ENCODE results near the gene CYB5R2.

CYB5R2 gene

GRCh38 chr11:7694235-7694634 lies 20.9 kb upstream of the CYB5R2 start:
- Histone ChIP-seq H3K27me3 (peaks cover 65% of the 10 kb centered on the region), H3K4me3 (ENCODE audit: low read depth in 1 of 2, low read length in 1 of 2) (no peak overlapping the region), H3K27ac (no peak overlapping the region), H3K4me1 (ENCODE audit: control insufficient read depth in 1 of 2, insufficient read depth in 1 of 2, low read depth in 1 of 2, low read length in 1 of 2) (no peaks in the 10 kb centered on the region), H3K9me3 (no peaks in the 10 kb centered on the region), H3K36me3 (no peaks in the 10 kb centered on the region)
- no peak for TF ChIP-seq CTCF (IDR thresholded peaks at IDR 0.05)

DNA sequence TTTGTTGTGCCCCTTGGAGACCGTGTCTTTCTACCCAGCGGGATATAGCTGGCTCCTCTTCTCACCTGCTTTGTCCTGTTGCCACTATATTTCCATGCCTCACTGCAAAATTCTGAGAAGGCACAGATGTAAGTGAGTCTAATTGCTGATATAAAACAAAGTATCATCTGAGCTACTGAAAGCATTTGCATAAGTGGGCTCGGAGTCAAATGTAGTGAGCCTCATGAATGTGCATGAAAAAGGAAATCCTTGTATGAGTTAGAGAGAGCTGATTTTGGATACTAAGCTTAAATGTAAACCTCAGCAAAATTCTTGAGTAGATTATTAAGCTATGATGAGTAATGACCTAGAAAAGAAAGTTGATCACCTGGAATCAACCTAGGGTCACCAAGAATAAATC lies 19.1 kb upstream of the CYB5R2 start:
- TF ChIP-seq CTCF (IDR thresholded peaks at IDR 0.05) = no peak
- peaks cover 71% of the 10 kb centered on the region for H3K27me3 ChIP-seq
- no peak overlapping the region for H3K27ac ChIP-seq

DNA sequence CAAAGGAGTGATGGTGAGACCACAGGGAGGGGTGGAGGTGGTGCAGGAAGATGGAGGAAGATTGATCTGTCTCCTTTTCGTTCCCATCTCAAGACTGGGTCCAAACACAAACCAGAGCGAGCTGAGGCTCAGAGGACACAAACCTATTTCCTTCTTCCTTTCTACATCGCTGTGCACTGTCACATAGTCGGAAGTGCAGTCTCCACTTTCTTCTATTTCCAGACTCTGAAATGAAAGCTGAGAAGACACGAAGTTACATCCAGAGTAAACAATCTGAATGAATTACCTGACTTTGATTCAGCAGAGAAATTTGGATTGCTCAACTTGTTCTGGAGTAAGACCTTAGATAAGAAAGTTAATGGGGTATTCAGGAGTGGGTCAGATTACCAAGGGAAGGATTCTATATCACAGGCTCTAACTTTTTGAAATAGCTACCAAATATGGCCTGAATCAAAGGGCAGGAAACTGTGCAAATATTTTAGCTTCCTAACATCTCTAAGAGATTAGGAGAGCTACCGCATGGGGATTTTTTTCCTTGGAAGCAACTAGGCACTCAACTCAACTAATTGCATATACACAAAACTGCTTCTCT lies 18.6 kb upstream of the CYB5R2 start:
- no peaks in the 10 kb centered on the region for H3K9me3 ChIP-seq
- no peaks in the 10 kb centered on the region for H3K36me3 ChIP-seq
- peaks cover 72% of the 10 kb centered on the region for H3K27me3 ChIP-seq
- no peak overlapping the region for H3K27ac ChIP-seq
- TF ChIP-seq CTCF (IDR thresholded peaks at IDR 0.05) = no peak
- H3K4me1 ChIP-seq (ENCODE audit: control insufficient read depth in 1 of 2, insufficient read depth in 1 of 2, low read depth in 1 of 2, low read length in 1 of 2) = no peaks in the 10 kb centered on the region
- H3K4me3 ChIP-seq (ENCODE audit: low read depth in 1 of 2, low read length in 1 of 2) = no peak overlapping the region

More for the DNA sequence above, 19.1 kb upstream of the CYB5R2 start:
- H3K9me3 ChIP-seq = no peaks in the 10 kb centered on the region
- H3K4me3 ChIP-seq (ENCODE audit: low read depth in 1 of 2, low read length in 1 of 2) = no peak overlapping the region
- H3K4me1 ChIP-seq (ENCODE audit: control insufficient read depth in 1 of 2, insufficient read depth in 1 of 2, low read depth in 1 of 2, low read length in 1 of 2) = no peaks in the 10 kb centered on the region
- H3K36me3 ChIP-seq = no peaks in the 10 kb centered on the region

- H3K27ac ChIP-seq = no peak overlapping the region
- TF ChIP-seq CTCF (IDR thresholded peaks at IDR 0.05) = no peak
Observed at GRCh38 chr11:7690648-7691047, 17.3 kb upstream of the CYB5R2 start.

DNA sequence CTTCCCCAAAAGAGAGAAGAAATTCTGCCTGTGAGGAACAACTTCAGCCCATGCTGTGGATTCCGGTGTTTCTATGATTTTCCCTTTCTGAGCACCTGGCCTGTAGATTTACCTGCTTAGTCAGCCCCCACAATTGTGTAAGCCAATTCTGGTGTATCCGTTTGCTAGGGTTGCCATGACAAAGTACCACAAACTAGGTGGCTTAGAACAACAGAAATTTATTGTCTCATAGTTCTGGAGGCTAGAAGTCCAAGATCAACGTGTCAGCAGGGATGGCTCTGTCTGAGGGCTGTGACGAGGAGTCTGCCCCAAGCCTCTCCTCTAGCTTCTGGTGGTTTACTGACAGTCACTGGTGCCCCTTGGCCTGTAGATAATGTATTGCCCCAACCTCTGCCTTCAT lies 15.9 kb upstream of the CYB5R2 start:
- H3K27me3 ChIP-seq = peaks cover 95% of the 10 kb centered on the region
- no peaks in the 10 kb centered on the region for H3K36me3 ChIP-seq

More at GRCh38 chr11:7690648-7691047, 17.3 kb upstream of the CYB5R2 start:
- H3K27me3 ChIP-seq = peaks cover 84% of the 10 kb centered on the region
- no peaks in the 10 kb centered on the region for H3K4me1 ChIP-seq (ENCODE audit: control insufficient read depth in 1 of 2, insufficient read depth in 1 of 2, low read depth in 1 of 2, low read length in 1 of 2)
- no peak overlapping the region for H3K4me3 ChIP-seq (ENCODE audit: low read depth in 1 of 2, low read length in 1 of 2)
- no peaks in the 10 kb centered on the region for H3K9me3 ChIP-seq
- no peaks in the 10 kb centered on the region for H3K36me3 ChIP-seq

More for the DNA sequence above, 15.9 kb upstream of the CYB5R2 start:
- Histone ChIP-seq H3K4me3 (ENCODE audit: low read depth in 1 of 2, low read length in 1 of 2) (no peak overlapping the region), H3K9me3 (no peaks in the 10 kb centered on the region), H3K27ac (no peak overlapping the region), H3K4me1 (ENCODE audit: control insufficient read depth in 1 of 2, insufficient read depth in 1 of 2, low read depth in 1 of 2, low read length in 1 of 2) (no peaks in the 10 kb centered on the region)
- no peak for TF ChIP-seq CTCF (IDR thresholded peaks at IDR 0.05)
